Mesothelial cell of epicardium (in vitro differentiated cells): ENCODE data around the gene EFHC1. TPM values are rescaled to one million over a fixed set of nuclear protein-coding genes. Genes with fewer than 3 reads are reported as not detected.
"Not testable (repeated sequence)": the region's sequence is repeated elsewhere in the genome, so short reads cannot be mapped to it uniquely, and the experiment has no call there.

ENCODE experiments used
- DNase-seq, 2 experiments: peaks; one replicate each; pipeline ENCODE4 v3.0.0; 2021; ENCODE audit warnings: low spot score in 2 of 2; ENCODE audit not compliant: unreplicated experiment in 2 of 2
- H3K27ac Mint-ChIP-seq: 2 replicates; pipeline ENCODE4 v1.8.0; 2021; ENCODE audit warnings: mixed read lengths
- H3K27me3 Mint-ChIP-seq: 2 replicates; pipeline ENCODE4 v1.8.0; 2021; ENCODE audit warnings: low read depth, mixed read lengths
- H3K36me3 Mint-ChIP-seq: 2 replicates; pipeline ENCODE4 v1.8.0; 2021; ENCODE audit warnings: mixed read lengths
- H3K4me1 Mint-ChIP-seq: 2 replicates; pipeline ENCODE4 v1.8.0; 2021; ENCODE audit warnings: mixed read lengths
- H3K4me3 Mint-ChIP-seq: 2 replicates; pipeline ENCODE4 v1.8.0; 2021; ENCODE audit warnings: mild to moderate bottlenecking, moderate library complexity, mixed read lengths
- H3K9me3 Mint-ChIP-seq: 2 replicates; pipeline ENCODE4 v1.8.0; 2021; ENCODE audit warnings: mixed read lengths
- CTCF ChIP-seq: fragments of 200-600 bp; sonication (generic); IDR thresholded peaks from one replicate; pipeline ENCODE4 v1.5.0; 2021; ENCODE audit warnings: antibody characterized with exemption; ENCODE audit not compliant: unreplicated experiment
- total RNA-seq: library from RNA; stranded (reverse); gene quantifications from 3 replicates; pipeline ENCODE4 v1.2.1, GENCODE V29; 2021

The EFHC1 gene
- total RNA-seq, 1 donor from 2014 or later = 34.4 TPM

GRCh38 chr6:52457096-52457495 lies 37.0 kb downstream of the EFHC1 start:
- Mint-ChIP-seq H3K9me3 (peaks cover 9% of the 10 kb centered on the region), H3K4me1 (no peaks in the 10 kb centered on the region), H3K4me3 (no peak overlapping the region), H3K27ac (no peak overlapping the region), H3K36me3 (peaks cover 5% of the 10 kb centered on the region), H3K27me3 (no peaks in the 10 kb centered on the region)
- TF ChIP-seq CTCF = no peak
- DNase-seq = no peak

DNA sequence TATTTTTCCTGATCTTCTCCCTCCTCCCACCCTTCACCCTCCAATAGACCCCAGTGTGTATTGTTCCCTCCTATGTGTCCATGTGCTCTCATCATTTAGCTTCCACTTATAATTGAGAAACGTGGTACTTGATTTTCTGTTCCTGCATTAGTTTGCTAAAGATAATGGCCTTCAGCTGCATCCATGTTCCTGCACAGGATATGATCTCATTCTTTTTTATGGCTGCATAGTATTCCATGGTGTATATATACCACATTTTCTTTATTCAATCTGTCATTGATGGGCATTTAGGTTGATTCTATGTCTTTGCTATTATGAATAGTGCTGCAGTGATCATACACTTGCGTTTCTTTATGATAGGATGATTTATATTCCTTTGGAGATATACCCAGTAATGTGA lies 41.1 kb downstream of the EFHC1 start:
- H3K27ac Mint-ChIP-seq, H3K9me3 Mint-ChIP-seq, H3K4me1 Mint-ChIP-seq, H3K36me3 Mint-ChIP-seq, DNase-seq, H3K27me3 Mint-ChIP-seq, H3K4me3 Mint-ChIP-seq: not testable (repeated sequence)

DNA sequence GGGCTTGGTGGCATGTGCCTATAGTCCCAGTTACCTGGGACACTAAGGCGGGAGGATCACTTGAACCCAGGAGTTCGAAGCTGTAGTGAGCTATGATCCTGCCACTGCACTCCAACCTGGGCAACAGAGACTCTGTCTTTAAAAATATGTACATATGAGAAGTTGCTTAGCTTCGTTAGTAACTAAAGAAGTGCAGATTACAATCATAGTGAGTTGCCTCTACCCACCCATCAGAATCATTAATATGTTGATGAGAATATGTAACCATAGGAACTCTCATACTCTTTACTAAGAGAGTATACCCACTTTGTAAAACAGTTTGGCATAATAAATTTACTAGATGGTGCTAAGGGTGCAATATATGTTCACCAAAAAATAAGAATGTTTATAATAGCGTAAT lies 54.0 kb downstream of the EFHC1 start:
- Mint-ChIP-seq H3K4me3 (no peak overlapping the region), H3K27me3 (no peaks in the 10 kb centered on the region), H3K9me3 (no peaks in the 10 kb centered on the region), H3K27ac (no peak overlapping the region), H3K36me3 (peaks cover 4% of the 10 kb centered on the region), H3K4me1 (no peaks in the 10 kb centered on the region)
- no peak for TF ChIP-seq CTCF
- no peak for DNase-seq

DNA sequence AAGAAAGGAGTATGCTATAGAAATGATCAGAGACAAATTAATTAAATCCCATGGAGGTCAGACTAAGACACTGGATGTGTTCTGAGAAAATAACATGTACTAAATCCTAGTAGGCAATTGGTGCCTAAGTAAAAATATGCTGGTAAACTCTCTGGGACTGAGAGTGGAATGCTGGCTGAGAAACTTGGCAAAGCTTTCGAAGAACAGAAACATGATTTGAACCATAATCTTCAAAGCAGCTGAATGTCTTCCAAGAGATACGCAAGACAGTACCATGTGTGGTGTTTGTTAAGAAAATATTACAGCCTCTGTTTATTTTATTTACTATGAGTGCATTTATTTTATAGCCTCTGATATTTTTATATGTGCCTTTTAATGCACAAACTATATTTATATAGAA lies 55.2 kb downstream of the EFHC1 start:
- no peak overlapping the region for H3K27ac Mint-ChIP-seq
- no peaks in the 10 kb centered on the region for H3K9me3 Mint-ChIP-seq
- no peaks in the 10 kb centered on the region for H3K4me1 Mint-ChIP-seq
- H3K27me3 Mint-ChIP-seq = no peaks in the 10 kb centered on the region
- no peak for TF ChIP-seq CTCF
- H3K36me3 Mint-ChIP-seq = peaks cover 4% of the 10 kb centered on the region
- no peak overlapping the region for H3K4me3 Mint-ChIP-seq
- no peak for DNase-seq

GRCh38 chr6:52482903-52483670 lies 62.9 kb downstream of the EFHC1 start:
- TF ChIP-seq CTCF = no peak
- Mint-ChIP-seq H3K36me3 (peaks cover 8% of the 10 kb centered on the region), H3K4me1 (no peaks in the 10 kb centered on the region), H3K27ac (no peak overlapping the region), H3K9me3 (peaks cover 3% of the 10 kb centered on the region), H3K4me3 (no peak overlapping the region), H3K27me3 (no peaks in the 10 kb centered on the region)
- no peak for DNase-seq

- no peak for DNase-seq
- no peak for TF ChIP-seq CTCF
- Mint-ChIP-seq H3K36me3 (peaks cover 8% of the 10 kb centered on the region), H3K27me3 (no peaks in the 10 kb centered on the region), H3K4me3 (no peak overlapping the region), H3K4me1 (no peaks in the 10 kb centered on the region), H3K27ac (no peak overlapping the region), H3K9me3 (peaks cover 3% of the 10 kb centered on the region)
Measured at GRCh38 chr6:52483671-52484003, 63.5 kb downstream of the EFHC1 start.
